Cardiac fibroblast (primary cell): ENCODE results near the gene TBC1D32.
"Not testable (repeated sequence)": the region's sequence is repeated elsewhere in the genome, so short reads cannot be mapped to it uniquely, and the experiment has no call there.

Source experiments
- DNase-seq, 2 donors: peaks; one replicate each; pipeline versions ENCODE4 v3.0.0 to v3.0.0-alpha.2; 2010; ENCODE audit warnings: low read depth in 2 of 2
- H3K4me3 ChIP-seq, 2 donors: replicated peaks in 1 of 2; 1 replicate in 1 of 2; 2 replicates in 1 of 2; pipeline ENCODE4 v1.5.1; 2011; ENCODE audit warnings: low read depth in 2 of 2, low read length in 2 of 2, mild to moderate bottlenecking in 2 of 2, moderate library complexity in 1 of 2
- CTCF ChIP-seq: IDR thresholded peaks from one replicate; pipeline ENCODE4 v1.5.1; 2011; ENCODE audit warnings: low read depth, mild to moderate bottlenecking, low read length, inconsistent platforms

The TBC1D32 gene

GRCh38 chr6:121305957-121306607 is 28.2 kb downstream of the TBC1D32 start:
- DNase-seq = peak; percentile 60 to 67
- peak; percentile 56 for TF ChIP-seq CTCF
- no peak overlapping the region for H3K4me3 ChIP-seq

GRCh38 chr6:121302882-121303281 is 31.4 kb downstream of the TBC1D32 start:
- no peak overlapping the region for H3K4me3 ChIP-seq
- no peak for TF ChIP-seq CTCF
- no peak for DNase-seq

- not testable (repeated sequence) for H3K4me3 ChIP-seq, DNase-seq
Observed at GRCh38 chr6:121301156-121301555, 33.1 kb downstream of the TBC1D32 start.

GRCh38 chr6:121297694-121298093 is 36.6 kb downstream of the TBC1D32 start:
- no peak for TF ChIP-seq CTCF
- no peak overlapping the region for H3K4me3 ChIP-seq
- DNase-seq = peak; percentile 21 to 64

GRCh38 chr6:121285041-121285440 is 49.2 kb downstream of the TBC1D32 start:
- DNase-seq = peak; percentile 62 to 77
- no peak overlapping the region for H3K4me3 ChIP-seq
- no peak for TF ChIP-seq CTCF

GRCh38 chr6:121274666-121275295 is 59.5 kb downstream of the TBC1D32 start:
- TF ChIP-seq CTCF = no peak
- no peak overlapping the region for H3K4me3 ChIP-seq
- no peak for DNase-seq

- H3K4me3 ChIP-seq = no peak overlapping the region
- no peak for TF ChIP-seq CTCF
- DNase-seq = no peak
Observed at GRCh38 chr6:121263742-121264141, 70.5 kb downstream of the TBC1D32 start.
